ENCODE measurements around the gene ADAMTS10.
"Not testable (repeated sequence)": the region's sequence is repeated elsewhere in the genome, so short reads cannot be mapped to it uniquely, and the experiment has no call there.

ADAMTS10 gene

GRCh38 chr19:8610041-8610935 is at the start of gene ADAMTS10:
Gene ADAMTS10, minus strand, starts transcription at chr19:8610715. Its CDS starts 5,005 bp downstream, at chr19:8605710.
- DNase-seq, result no peak

DNA sequence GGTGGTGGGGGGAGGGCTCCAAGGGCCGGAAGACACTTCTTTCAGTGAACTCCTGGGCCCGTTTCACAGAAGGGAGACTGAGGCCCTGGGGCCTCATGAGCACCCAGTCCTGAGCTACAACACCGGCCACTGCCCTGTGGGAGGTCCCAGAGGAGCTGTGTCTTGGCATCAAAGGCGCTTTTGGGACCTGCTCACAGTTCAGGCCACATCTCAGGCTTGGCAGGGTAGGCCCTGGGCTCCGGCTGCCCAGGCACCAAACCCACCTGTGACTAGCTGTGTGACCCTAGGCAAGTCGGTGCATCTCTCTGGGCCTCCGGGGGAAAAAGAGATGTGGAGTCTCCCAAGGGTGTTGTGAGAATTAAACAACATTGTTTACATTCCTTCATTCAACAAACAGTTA is 49.4 kb upstream of the ADAMTS10 start:
- DNase-seq, result no peak

GRCh38 chr19:8657869-8658268 is 47.4 kb upstream of the ADAMTS10 start:
- DNase-seq, result no peak

- no peak for DNase-seq
Observed at GRCh38 chr19:8655340-8655709, 44.8 kb upstream of the ADAMTS10 start.

DNA sequence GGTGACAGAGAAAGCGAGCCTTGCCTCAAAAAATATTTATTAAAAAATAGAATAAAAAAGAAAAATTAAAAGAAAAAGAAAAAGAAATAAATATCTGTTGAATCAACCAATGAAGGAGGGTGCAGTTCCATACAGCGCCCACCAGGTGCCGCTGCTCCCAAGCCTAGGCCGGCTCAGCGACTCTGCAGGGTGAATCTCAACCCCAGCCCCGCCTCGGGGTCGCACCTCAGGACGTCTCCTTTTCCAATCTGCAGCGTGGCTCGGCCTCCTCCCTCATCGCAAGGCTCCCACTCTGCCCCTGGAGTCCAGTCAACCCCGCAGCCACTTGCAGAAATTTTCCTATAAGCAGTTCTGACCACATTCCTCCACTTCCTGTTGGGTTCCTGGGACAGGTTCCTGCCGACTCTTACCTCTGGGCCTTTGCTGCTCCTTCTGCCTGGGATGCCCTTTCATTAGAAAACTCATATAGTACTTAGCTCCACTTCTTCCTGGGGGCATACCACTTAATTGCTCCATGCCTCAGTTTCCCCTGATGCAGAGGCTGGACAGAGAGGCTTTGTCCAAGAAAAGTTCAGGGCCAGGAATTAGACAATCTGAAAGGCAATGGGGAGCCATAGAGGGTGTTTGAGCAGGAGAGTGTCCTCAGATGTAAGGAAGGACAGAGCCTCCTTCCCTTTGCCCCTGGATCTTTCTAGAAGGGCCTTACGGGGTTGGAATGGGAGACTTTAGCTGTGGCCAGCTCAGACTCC is 44.2 kb upstream of the ADAMTS10 start:
- DNase-seq, result no peak

- DNase-seq, result no peak
Observed at GRCh38 chr19:8648240-8648639, 37.7 kb upstream of the ADAMTS10 start.

DNA sequence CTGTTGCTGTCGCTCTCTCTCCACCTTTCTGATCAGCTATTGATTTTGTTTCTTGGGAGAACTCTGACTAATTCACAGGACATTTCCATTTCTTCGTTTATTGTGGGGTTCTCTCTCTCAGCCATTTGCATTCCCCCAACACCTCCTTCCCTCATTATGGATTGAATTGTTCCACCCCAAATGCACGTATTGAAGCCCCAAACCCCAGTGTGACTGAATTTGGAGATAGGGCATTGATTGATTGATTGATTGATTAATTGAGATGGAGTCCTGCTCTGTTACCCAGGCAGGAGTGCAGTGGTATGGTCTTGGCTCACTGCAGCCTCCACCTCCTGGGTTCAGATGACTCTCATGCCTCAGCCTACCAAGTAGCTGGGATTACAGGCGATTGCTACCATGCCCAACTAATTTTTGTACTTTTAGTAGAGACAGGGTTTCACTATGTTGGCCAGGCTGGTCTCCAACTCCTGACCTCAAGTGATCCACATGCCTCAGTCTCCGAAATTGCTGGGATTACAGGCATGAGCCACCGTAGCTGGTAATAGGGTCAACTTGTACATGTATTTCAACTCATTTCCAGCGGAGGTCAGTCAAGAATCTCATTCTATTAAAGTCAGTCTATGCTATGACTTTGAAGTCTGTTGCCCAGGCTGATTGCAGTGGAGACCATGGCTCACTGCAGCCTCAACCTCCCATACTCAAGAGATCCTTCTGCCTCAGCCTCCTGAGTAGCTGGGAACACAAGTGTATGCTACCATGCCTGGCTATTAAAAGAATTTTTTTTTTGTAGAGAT is 33.5 kb upstream of the ADAMTS10 start:
- DNase-seq, result no peak

DNA sequence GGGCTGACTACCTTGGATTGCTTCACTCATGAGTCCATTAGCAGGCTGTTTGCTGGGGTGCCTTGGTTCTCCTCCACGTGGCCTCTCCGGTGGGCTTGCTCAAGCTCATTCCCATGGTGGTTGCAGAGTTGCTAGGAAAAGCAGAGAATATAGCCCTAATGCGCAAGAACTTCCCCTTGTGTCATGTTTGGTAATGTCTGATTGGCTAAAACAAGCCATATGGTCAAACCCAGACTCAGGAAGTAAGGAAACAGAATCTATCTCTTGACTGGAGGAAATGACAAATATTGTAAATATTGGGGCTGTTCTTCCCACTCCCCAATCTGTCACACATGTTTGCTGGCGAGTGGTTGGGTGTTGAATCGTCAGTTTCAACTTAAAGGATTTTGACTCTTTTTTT is 32.0 kb upstream of the ADAMTS10 start:
- DNase-seq, result no peak

DNA sequence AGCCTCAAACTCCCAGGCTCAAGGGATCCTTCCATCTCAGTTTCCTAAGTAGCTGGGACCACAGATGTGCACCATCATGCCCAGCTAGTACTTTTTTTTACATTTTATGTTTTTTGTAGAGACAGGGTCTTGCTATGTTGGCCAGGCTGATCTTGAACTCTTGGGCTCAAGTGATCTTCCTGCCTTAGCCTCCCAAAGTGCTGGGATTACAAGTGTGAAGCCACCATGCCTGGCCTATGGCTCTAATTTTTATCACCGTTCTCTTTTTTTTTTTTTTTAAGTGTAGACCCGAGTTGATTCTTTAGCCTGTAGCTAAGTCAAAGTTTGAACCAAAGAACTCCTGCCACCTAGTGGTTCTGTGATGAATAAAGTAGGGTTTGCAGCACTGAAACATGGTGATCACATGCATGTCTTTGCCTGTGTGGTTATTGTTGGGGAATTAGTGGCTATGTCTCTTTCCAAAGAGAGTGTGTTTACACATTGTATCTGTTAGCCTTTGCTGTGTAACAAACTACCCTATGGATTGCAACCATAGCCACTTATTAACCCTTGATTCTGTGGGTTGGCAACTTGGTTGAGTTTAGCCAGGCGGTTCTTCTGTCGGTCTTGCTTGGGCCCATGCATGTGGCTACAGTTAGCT is 31.5 kb upstream of the ADAMTS10 start:
- no peak for DNase-seq

- DNase-seq, result no peak
Observed at GRCh38 chr19:8641221-8641907, 30.8 kb upstream of the ADAMTS10 start.

DNA sequence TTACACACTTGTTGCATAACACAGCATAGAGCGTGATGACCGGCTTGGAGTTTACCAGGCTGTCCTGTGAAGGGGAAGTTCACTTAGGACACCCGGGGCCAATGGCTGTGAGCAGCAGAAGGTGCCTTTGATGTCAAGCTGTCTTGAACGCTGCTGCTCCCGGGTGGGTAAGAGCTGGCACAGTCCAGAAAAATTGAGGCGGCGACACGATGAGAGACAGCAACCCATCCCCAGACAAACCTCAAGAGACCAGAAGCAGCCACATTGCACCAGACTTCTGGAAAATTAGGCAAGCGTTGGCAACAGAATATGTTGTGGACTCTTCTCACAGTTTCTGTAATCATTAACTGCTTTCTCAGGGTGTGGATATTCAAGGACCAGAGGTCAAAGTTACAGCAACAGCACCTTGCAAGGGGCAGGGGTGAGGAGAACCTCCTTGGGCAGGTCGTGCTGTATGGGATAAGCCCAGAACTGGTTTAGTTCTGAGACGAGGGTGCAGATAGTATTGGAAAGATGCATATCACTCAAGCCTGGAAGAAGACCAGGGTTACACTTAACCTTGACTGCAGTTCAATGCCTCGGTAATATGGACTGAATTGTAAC is 30.0 kb upstream of the ADAMTS10 start:
- DNase-seq, result no peak

GRCh38 chr19:8639821-8640401 is 29.4 kb upstream of the ADAMTS10 start:
- no peak for DNase-seq

DNA sequence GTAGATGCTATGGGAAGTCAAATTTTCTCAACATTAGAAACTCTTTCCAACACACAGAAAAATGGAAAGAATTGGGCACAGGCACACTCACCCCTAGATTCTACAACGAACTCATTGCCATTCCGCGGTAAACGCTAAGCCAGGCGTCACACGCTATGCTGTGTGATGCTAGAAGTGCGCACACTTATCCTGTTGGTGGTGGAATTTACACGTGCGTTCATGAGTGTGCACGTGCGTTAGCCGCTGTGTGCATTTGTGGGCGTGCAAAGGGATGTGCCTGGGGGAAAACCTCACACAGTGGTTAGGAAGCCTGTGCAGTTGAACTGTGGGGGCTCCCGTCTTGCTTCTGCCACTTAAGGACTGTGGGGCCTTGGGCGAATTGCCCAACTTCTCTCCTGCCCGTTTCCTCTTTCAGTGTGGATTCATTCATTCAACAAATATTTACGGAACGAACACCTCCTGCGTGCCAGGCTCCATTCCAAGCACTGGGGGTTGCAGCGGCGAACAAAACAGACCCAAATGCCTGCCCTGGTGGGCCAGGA is 27.6 kb upstream of the ADAMTS10 start:
- DNase-seq, result no peak

- not testable (repeated sequence) for DNase-seq
Observed at GRCh38 chr19:8637070-8637469, 26.6 kb upstream of the ADAMTS10 start.

DNA sequence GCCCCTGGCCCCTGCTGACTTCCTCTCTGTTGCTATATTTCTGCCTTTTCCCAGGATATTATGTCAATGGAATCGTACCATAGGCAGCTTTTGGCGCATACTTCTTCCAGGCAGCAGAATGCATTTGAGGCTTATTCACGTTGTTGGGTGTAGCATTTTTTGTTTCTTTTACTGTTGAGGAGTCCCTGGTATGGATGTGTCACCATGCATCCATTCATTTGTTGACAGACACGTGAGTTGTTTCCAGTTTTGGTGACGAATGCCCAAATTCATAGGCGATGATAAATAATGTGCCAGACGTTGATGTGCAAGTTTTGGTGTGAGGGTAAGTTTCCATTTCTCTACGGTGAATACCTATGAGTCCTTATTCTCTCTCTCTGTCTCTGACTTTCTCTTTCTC is 24.9 kb upstream of the ADAMTS10 start:
- no peak for DNase-seq

DNA sequence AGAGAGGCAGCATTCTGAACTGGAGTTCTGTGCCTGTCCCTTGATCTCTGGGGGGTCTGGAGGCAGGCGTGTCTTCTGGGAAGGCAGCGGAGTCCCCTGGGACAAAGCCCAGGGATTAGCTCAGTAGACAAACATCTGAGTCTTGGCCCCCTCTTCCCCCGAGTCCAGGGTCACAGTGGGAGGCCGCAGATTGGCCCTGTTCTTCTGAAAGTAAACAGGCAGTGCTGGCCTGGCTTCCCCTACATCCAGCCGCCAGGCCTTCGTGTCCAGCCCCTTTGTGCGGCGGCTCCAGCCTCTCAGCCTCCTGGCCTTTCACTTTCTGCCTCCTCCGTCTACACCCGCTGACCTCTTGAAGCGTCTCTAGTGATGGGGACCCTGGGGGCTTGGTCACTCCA is 20.9 kb upstream of the ADAMTS10 start:
- no peak for DNase-seq

- no peak for DNase-seq
Observed at GRCh38 chr19:8630796-8631424, 20.4 kb upstream of the ADAMTS10 start.

GRCh38 chr19:8629996-8630683 is 19.6 kb upstream of the ADAMTS10 start, which contains the start of gene NFILZ:
Gene NFILZ, plus strand, starts transcription at chr19:8630633. Its CDS starts 46,133 bp downstream, at chr19:8676766.
- no peak for DNase-seq

- DNase-seq, result no peak
Observed at GRCh38 chr19:8629184-8629583, 18.7 kb upstream of the ADAMTS10 start.

- no peak for DNase-seq
Observed at GRCh38 chr19:8626842-8627241, 16.3 kb upstream of the ADAMTS10 start.
